ENCODE data around the gene CTSA. TPM values are rescaled to one million over a fixed set of nuclear protein-coding genes. Genes with fewer than 3 reads are reported as not detected.

CTSA gene
- total and polyA plus RNA-seq, 2 experiments from 2014 or later: 39.9 to 63.9 TPM

GRCh38 chr20:45861221-45862075 is 29.7 kb upstream of the CTSA start (continued):
- TF ChIP-seq REST (IDR thresholded peaks at IDR 0.05; ENCODE audit: unreplicated experiment): no peak
- TF ChIP-seq, protein P1, sequence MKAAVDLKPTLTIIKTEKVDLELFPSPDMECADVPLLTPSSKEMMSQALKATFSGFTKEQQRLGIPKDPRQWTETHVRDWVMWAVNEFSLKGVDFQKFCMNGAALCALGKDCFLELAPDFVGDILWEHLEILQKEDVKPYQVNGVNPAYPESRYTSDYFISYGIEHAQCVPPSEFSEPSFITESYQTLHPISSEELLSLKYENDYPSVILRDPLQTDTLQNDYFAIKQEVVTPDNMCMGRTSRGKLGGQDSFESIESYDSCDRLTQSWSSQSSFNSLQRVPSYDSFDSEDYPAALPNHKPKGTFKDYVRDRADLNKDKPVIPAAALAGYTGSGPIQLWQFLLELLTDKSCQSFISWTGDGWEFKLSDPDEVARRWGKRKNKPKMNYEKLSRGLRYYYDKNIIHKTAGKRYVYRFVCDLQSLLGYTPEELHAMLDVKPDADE (IDR thresholded peaks at IDR 0.05): no peak

GRCh38 chr20:45863543-45864470 is 27.3 kb upstream of the CTSA start:
- H3K4me1 ChIP-seq (ENCODE audit: insufficient read depth): peaks cover 14% of the 10 kb centered on the region
- no peak overlapping the region for H3K27ac ChIP-seq (ENCODE audit: low read depth)
- H2AFZ ChIP-seq: no peak overlapping the region
- no peaks in the 10 kb centered on the region for H3K9me2 ChIP-seq (ENCODE audit: insufficient read depth)
- no peaks in the 10 kb centered on the region for H3K27me3 ChIP-seq (ENCODE audit: insufficient read depth)
- no peaks in the 10 kb centered on the region for H3K9me3 Mint-ChIP-seq
- H3K27me3 Mint-ChIP-seq (ENCODE audit: insufficient read depth, low read depth, poor library complexity): no peaks in the 10 kb centered on the region
- ATAC-seq (no peak), DNase-seq (ENCODE audit: low spot score) (no peak)
- no peaks in the 10 kb centered on the region for H4K20me1 ChIP-seq (replicated peaks; ENCODE audit: insufficient read depth)
- H3K27ac Mint-ChIP-seq: no peak overlapping the region
- H3K4me3 Mint-ChIP-seq: no peak overlapping the region
- H3K4me1 Mint-ChIP-seq: peaks cover 13% of the 10 kb centered on the region
- no peak overlapping the region for H3K4me2 ChIP-seq
- H3K4me3 ChIP-seq: no peak overlapping the region
- H3K79me2 ChIP-seq (replicated peaks; ENCODE audit: insufficient read depth): peaks cover 2% of the 10 kb centered on the region; the same call in 1 of the 2 replicates
- 0 out of 2 replicates have a peak, but pooled peaks cover 3% of the 10 kb centered on the region for H3K36me3 ChIP-seq (ENCODE audit: insufficient read depth)
- peaks cover 3% of the 10 kb centered on the region; the same call in 1 of the 3 replicates for H3K36me3 Mint-ChIP-seq (ENCODE audit: low read depth)
- no peak for TF ChIP-seq REST (IDR thresholded peaks at IDR 0.05; ENCODE audit: unreplicated experiment)
- 0 out of 2 replicates have a peak, but pooled peaks cover 6% of the 10 kb centered on the region for H3F3A ChIP-seq (replicated peaks; ENCODE audit: low read depth)

All from GM23338 (cell line).